CD4-positive, alpha-beta T cell treated with Interleukin-17A for 1 hour (primary cell): ENCODE results near the gene PLXNA4.

Experiments used
- DNase-seq: peaks from one replicate; pipeline ENCODE4 v3.0.0-alpha.2; 2020

Gene PLXNA4

GRCh38 chr7:132560825-132561529 is 15.3 kb downstream of the PLXNA4 start:
- DNase-seq, result no peak

- DNase-seq, result no peak
Observed at GRCh38 chr7:132560105-132560504, 16.2 kb downstream of the PLXNA4 start.

GRCh38 chr7:132558815-132559214 is 17.5 kb downstream of the PLXNA4 start:
- DNase-seq, result no peak

- DNase-seq, result no peak
Observed at GRCh38 chr7:132557489-132558044, 18.7 kb downstream of the PLXNA4 start.

GRCh38 chr7:132554446-132554845 is 21.8 kb downstream of the PLXNA4 start:
- DNase-seq, result no peak

GRCh38 chr7:132553031-132553430 is 23.2 kb downstream of the PLXNA4 start:
- DNase-seq, result no peak

- DNase-seq, result no peak
Observed at GRCh38 chr7:132551886-132552285, 24.4 kb downstream of the PLXNA4 start.

GRCh38 chr7:132551439-132551838 is 24.8 kb downstream of the PLXNA4 start:
- DNase-seq, result no peak

GRCh38 chr7:132548489-132549078 is 27.7 kb downstream of the PLXNA4 start:
- no peak for DNase-seq

- no peak for DNase-seq
Observed at GRCh38 chr7:132547821-132548220, 28.4 kb downstream of the PLXNA4 start.

- DNase-seq, result no peak
Observed at GRCh38 chr7:132546366-132547127, 29.7 kb downstream of the PLXNA4 start.

GRCh38 chr7:132545756-132546155 is 30.5 kb downstream of the PLXNA4 start:
- DNase-seq, result no peak

- DNase-seq, result no peak
Observed at GRCh38 chr7:132544999-132545398, 31.3 kb downstream of the PLXNA4 start.

- no peak for DNase-seq
Observed at GRCh38 chr7:132544025-132544424, 32.2 kb downstream of the PLXNA4 start.

- no peak for DNase-seq
Observed at GRCh38 chr7:132542895-132543294, 33.4 kb downstream of the PLXNA4 start.

- DNase-seq, result no peak
Observed at GRCh38 chr7:132541656-132542055, 34.6 kb downstream of the PLXNA4 start.

GRCh38 chr7:132537456-132538145 is 38.7 kb downstream of the PLXNA4 start:
- no peak for DNase-seq

GRCh38 chr7:132536654-132537395 is 39.4 kb downstream of the PLXNA4 start:
- no peak for DNase-seq

- no peak for DNase-seq
Observed at GRCh38 chr7:132533916-132534315, 42.4 kb downstream of the PLXNA4 start.

GRCh38 chr7:132532281-132532680 is 44.0 kb downstream of the PLXNA4 start:
- no peak for DNase-seq

GRCh38 chr7:132531562-132531961 is 44.7 kb downstream of the PLXNA4 start:
- no peak for DNase-seq

GRCh38 chr7:132528695-132529094 is 47.6 kb downstream of the PLXNA4 start:
- DNase-seq, result no peak
